GM12878 (cell line): Measurements from ENCODE around the gene ZNF532. TPM values are rescaled to one million over a fixed set of nuclear protein-coding genes. Genes with fewer than 3 reads are reported as not detected.

Source experiments
- ATAC-seq: fragments of 200-7000 bp; cut with Tn5 transposase; 3 replicates; pipeline ENCODE4 v1.9.1; 2020; ENCODE audit warnings: mild to moderate bottlenecking, moderate library complexity
- BruUV-seq: library from RNA; stranded (reverse); fragments of 400-500 nt; replicated peaks from 2 replicates; lab custom pipeline; 2021; lab: Mats Ljungman, UMichigan
- CTCF ChIA-PET: fragments of 300-600 bp; sonication (Branson Sonifier 250); formaldehyde crosslinking; extraction: SDS; loops from one replicate; lab custom pipeline; 2021; ENCODE audit warnings: inconsistent platforms; lab: Yijun Ruan, JAX
- POLR2A ChIA-PET: fragments of 350-600 bp; formaldehyde crosslinking; extraction: SDS; loops from one replicate; lab custom pipeline; 2021; ENCODE audit warnings: inconsistent platforms; lab: Charles Lee
- RAD21 ChIA-PET: fragments of 300-600 bp; sonication (Branson Sonifier 250); formaldehyde crosslinking; loops from one replicate; lab custom pipeline; 2023; ENCODE audit warnings: antibody characterized with exemption; ENCODE audit not compliant: unreplicated experiment; lab: Charles Lee
- SMC1A ChIA-PET: fragments of 300-600 bp; sonication (Branson Sonifier 250); formaldehyde crosslinking; loops from one replicate; lab custom pipeline; 2023; ENCODE audit not compliant: unreplicated experiment, uncharacterized antibody; lab: Charles Lee
- DNase-seq: peaks from one replicate; pipeline ENCODE4 v3.0.0-alpha.2; 2011; ENCODE audit warnings: low read depth, low spot score
- FAIRE-seq: peaks from 3 replicates; lab custom pipeline; 2011; peaks lifted over from hg19 to GRCh38; lab: Jason Lieb, UNC
- H2AFZ ChIP-seq: 2 replicates; pipeline ENCODE4 v1.6.0; 2011; ENCODE audit warnings: low read depth, low read length, control low read depth; ENCODE audit not compliant: control insufficient read depth
- H3K27ac ChIP-seq: 2 replicates; pipeline ENCODE4 v1.5.1; 2011; ENCODE audit warnings: control low read depth; ENCODE audit not compliant: control insufficient read depth, insufficient read depth
- H3K27me3 ChIP-seq, 2 experiments: replicated peaks in 1 of 2; 2 replicates each; pipeline versions ENCODE4 v1.6.0 to v1.6.1; 2011; ENCODE audit warnings: low read length in 1 of 2; ENCODE audit not compliant: control insufficient read depth in 2 of 2, insufficient read depth in 2 of 2
- H3K36me3 ChIP-seq, 2 experiments: 2 replicates each; pipeline ENCODE4 v1.5.1; 2011; ENCODE audit warnings: low read length in 1 of 2; ENCODE audit not compliant: control insufficient read depth in 2 of 2, insufficient read depth in 2 of 2
- H3K4me1 ChIP-seq: 2 replicates; pipeline ENCODE4 v1.6.1; 2011; ENCODE audit warnings: mild to moderate bottlenecking, low read length, moderate library complexity, mixed read lengths; ENCODE audit not compliant: control insufficient read depth, insufficient read depth
- H3K4me2 ChIP-seq: 2 replicates; pipeline ENCODE4 v1.6.0; 2011; ENCODE audit warnings: control low read depth; ENCODE audit not compliant: control insufficient read depth, insufficient read depth
- H3K4me3 ChIP-seq: fragments of 200-600 bp; sonication (generic); 2 replicates; pipeline ENCODE4 v1.5.1; 2016
- H3K79me2 ChIP-seq: 2 replicates; pipeline ENCODE4 v1.6.0; 2011; ENCODE audit warnings: low read length; ENCODE audit not compliant: control insufficient read depth, insufficient read depth
- H3K9ac ChIP-seq: 2 replicates; pipeline ENCODE4 v1.8.0; 2011; ENCODE audit warnings: low read length, control low read depth, mixed read lengths; ENCODE audit not compliant: control insufficient read depth, insufficient read depth
- H3K9me3 ChIP-seq: replicated peaks from 3 replicates; pipeline ENCODE4 v1.5.1; 2011; ENCODE audit warnings: mild to moderate bottlenecking, low read length; ENCODE audit not compliant: control insufficient read depth, insufficient read depth
- H4K20me1 ChIP-seq: 2 replicates; pipeline ENCODE4 v1.6.0; 2011; ENCODE audit not compliant: control insufficient read depth, insufficient read depth
- ASH2L ChIP-seq: fragments of 300-600, 200-600 bp; sonication (generic); IDR thresholded peaks from 2 replicates; pipeline ENCODE4 v1.6.1; 2017; ENCODE audit warnings: low read depth, mild to moderate bottlenecking, borderline replicate concordance
- BHLHE40 ChIP-seq, 2 experiments: fragments of 450-650 bp in 1 of 2; IDR thresholded peaks; 2 replicates each; pipeline ENCODE4 v1.6.1; 2011 to 2017; ENCODE audit warnings: low read depth in 2 of 2, borderline replicate concordance in 1 of 2, improper control_type of control experiment in 1 of 2, low read length in 1 of 2, mild to moderate bottlenecking in 1 of 2
- BMI1 ChIP-seq: fragments of 450-650 bp; IDR thresholded peaks from 2 replicates; pipeline ENCODE4 v1.6.1; 2016; ENCODE audit warnings: mild to moderate bottlenecking, moderate library complexity, borderline replicate concordance
- BRCA1 ChIP-seq: IDR thresholded peaks from 2 replicates; pipeline ENCODE4 v1.6.1; 2011; ENCODE audit warnings: low read depth, low read length, improper control_type of control experiment
- IKZF2 ChIP-seq, 2 experiments: fragments of 450-650 bp; IDR thresholded peaks; 2 replicates each; pipeline ENCODE4 v1.6.1; 2017; ENCODE audit warnings: mild to moderate bottlenecking in 2 of 2, moderate library complexity in 2 of 2
- MTA2 ChIP-seq: fragments of 450-650 bp; IDR thresholded peaks from 2 replicates; pipeline ENCODE4 v1.6.1; 2016; ENCODE audit warnings: low read depth, mild to moderate bottlenecking, moderate library complexity
- RUNX3 ChIP-seq: IDR thresholded peaks from 2 replicates; pipeline ENCODE4 v1.6.1; 2012; ENCODE audit warnings: low read length, inconsistent platforms
- SIX5 ChIP-seq: IDR thresholded peaks from 2 replicates; pipeline ENCODE4 v1.6.1; 2011; ENCODE audit warnings: mild to moderate bottlenecking, low read depth, low read length, moderate library complexity; ENCODE audit not compliant: severe bottlenecking
- SRF ChIP-seq, 2 experiments: IDR thresholded peaks; 2 replicates each; pipeline ENCODE4 v1.6.1; 2011; ENCODE audit warnings: low read depth in 2 of 2, low read length in 2 of 2, mild to moderate bottlenecking in 1 of 2, moderate library complexity in 1 of 2
- ZSCAN29 ChIP-seq: fragments of 450-650 bp; IDR thresholded peaks from 2 replicates; pipeline ENCODE4 v1.6.1; 2017; ENCODE audit warnings: mild to moderate bottlenecking, moderate library complexity
- WGBS: methylation state at CpG from one replicate; pipeline ENCODE4 v1.1.6; 2016; ENCODE audit warnings: low lambda C conversion rate; ENCODE audit not compliant: insufficient replicate concordance, insufficient coverage; ENCODE audit errors: missing lambda C conversion rate; 5-methylcytosine and 5-hydroxymethylcytosine counted together
- in situ Hi-C: fragments of 300-500 bp; cut with MboI; formaldehyde crosslinking; loops from 9 replicates; pipeline ENCODE4 v1.14.3; 2018; ENCODE audit warnings: mixed read lengths
- intact Hi-C: fragments of 100-400 bp; cut with micrococcal nuclease; formaldehyde crosslinking; loops from one replicate; pipeline ENCODE4 v1.14.2; 2022; ENCODE audit not compliant: unreplicated experiment
- polyA plus RNA-seq, 11 experiments: library from polyadenylated mRNA; depleted of rRNA in 4 of 11; unstranded in 6 of 11; stranded (reverse) in 5 of 11; fragments of >200 nt; fragmentation: Nextera tagmentation in 4 of 11; fragmentation: Illumina TruSeq in 1 of 11; extraction: Ambion mirVana in 4 of 11; extraction: Trizol in 1 of 11; gene quantifications; 1 replicate in 1 of 11; 2 replicates in 10 of 11; pipeline versions ENCODE4 v1.2.1 to v1.2.3, GENCODE V29; 2011 to 2016; ENCODE audit warnings: inconsistent platforms in 2 of 11, missing spikeins in 2 of 11, low read depth in 1 of 11
- total RNA-seq, 4 experiments: library from RNA; depleted of rRNA in 3 of 4; stranded (reverse); fragments of >200 nt in 3 of 4; fragmentation: Illumina TruSeq in 1 of 4; extraction: Trizol in 1 of 4; gene quantifications; 2 replicates each; pipeline versions ENCODE4 v1.2.1 to v1.2.3, GENCODE V29; 2013 to 2021
- TF ChIP-seq, protein P1 (sequence below): IDR thresholded peaks from 2 replicates; pipeline ENCODE4 v1.6.1; 2012; ENCODE audit warnings: low read length, inconsistent platforms
- TF ChIP-seq, protein P2 (sequence below): fragments of 450-650 bp; IDR thresholded peaks from 2 replicates; pipeline ENCODE4 v1.6.1; 2018; ENCODE audit warnings: mild to moderate bottlenecking, low read depth, moderate library complexity; ENCODE audit not compliant: partially characterized antibody

The ZNF532 gene
- total and polyA plus RNA-seq, 10 of the 15 experiments (the other 5 are each of a cell fraction or from before 2014, with no cell fraction given) = 0.44 to 3.4 (median 1.4) TPM

DNA sequence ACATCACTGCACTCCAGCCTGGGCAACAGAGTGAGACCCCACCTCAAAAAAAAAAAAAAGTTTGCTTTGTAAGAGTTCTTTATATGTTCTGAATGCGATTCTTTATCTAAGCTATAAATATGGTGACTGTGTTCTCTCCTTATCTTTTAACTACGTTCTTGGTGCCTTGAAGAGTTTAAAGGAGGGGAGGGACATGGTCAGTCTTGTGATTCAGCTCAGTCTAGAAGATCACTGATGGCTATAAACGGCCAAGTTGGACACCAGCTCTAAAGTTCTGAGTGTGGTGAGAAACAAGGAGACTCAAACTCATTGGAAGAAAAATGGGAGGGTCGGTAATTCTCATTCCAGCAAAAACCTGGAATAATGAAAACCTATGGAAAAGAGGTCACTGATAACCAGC is 146.6 kb downstream of the ZNF532 start:
- intact Hi-C loops (no loop called here), in situ Hi-C loops (no loop called here)
- Histone ChIP-seq H3K36me3 (no peaks in the 10 kb centered on the region), H2AFZ (no peak overlapping the region), H3K9me3 (no peaks in the 10 kb centered on the region; the same call in 2 of the 3 replicates), H3K79me2 (no peaks in the 10 kb centered on the region), H4K20me1 (no peaks in the 10 kb centered on the region), H3K4me2 (no peak overlapping the region), H3K4me3 (no peak overlapping the region), H3K27me3 (no peaks in the 10 kb centered on the region), H3K9ac (no peak overlapping the region), H3K27ac (no peak overlapping the region)
- no peak for ATAC-seq
- no peak for DNase-seq
- SMC1A ChIA-PET = interaction anchor here (0.8 to 6.2 kb wide), 6 partner anchors 9 to 240 kb away, joined by 3 to 33 read pairs (median 4); no protein-coding TSS in a partner anchor
- BruUV-seq = no TSS peak
- 43% methylated on average over 4 of the region's 4 CpGs for WGBS
- no peak for FAIRE-seq
- TF ChIP-seq SRF (IDR thresholded peaks at IDR 0.05; ENCODE audit: low read depth in 2 of 2, low read length in 2 of 2) = no peak
- no peak for TF ChIP-seq BHLHE40 (IDR thresholded peaks at IDR 0.05; ENCODE audit: borderline replicate concordance in 1 of 2, low read depth in 2 of 2, low read length in 1 of 2)
- no peak for TF ChIP-seq ZSCAN29
- TF ChIP-seq ASH2L = no peak
- TF ChIP-seq, all 136 proteins: peak for 0
- CTCF ChIA-PET = interaction anchor here (1.2 to 1.8 kb wide), 4 partner anchors 11 to 74 kb away, joined by 3 to 5 read pairs (median 4); no protein-coding TSS in a partner anchor
- POLR2A ChIA-PET = no interaction called here
- RAD21 ChIA-PET = interaction anchor here (1.2 to 1.5 kb wide), 3 partner anchors 10 to 46 kb away, joined by 3 read pairs; no protein-coding TSS in a partner anchor
- H3K4me1 ChIP-seq = peaks cover 22% of the 10 kb centered on the region

DNA sequence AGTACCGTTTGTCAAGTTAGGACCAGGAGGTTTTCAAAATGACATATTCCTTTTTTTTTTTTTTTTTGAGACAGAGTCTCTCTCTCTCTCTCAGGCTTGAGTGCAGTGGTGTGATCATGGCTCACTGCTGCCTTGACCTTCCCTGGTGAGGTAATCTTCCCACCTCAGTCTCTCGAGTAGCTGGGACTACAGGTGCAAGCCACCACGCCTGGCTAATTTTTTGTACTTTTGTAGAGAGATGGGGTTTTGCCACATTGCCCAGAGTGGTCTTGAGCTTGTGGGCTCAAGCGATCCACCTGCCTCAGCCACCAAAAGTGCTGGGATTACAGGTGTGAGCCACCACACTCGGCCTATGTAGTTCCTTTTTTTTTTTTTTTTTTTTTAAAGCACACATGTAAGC is 147.1 kb downstream of the ZNF532 start:
- SMC1A ChIA-PET = interaction anchor here (0.8 to 6.2 kb wide), 9 partner anchors 8 to 82 kb away, joined by 3 to 33 read pairs (median 4); no protein-coding TSS in a partner anchor
- ATAC-seq = peak; percentile 67
- CTCF ChIA-PET = interaction anchor here (0.7 to 1.8 kb wide), 8 partner anchors 10 to 245 kb away, joined by 3 to 5 read pairs (median 4); no protein-coding TSS in a partner anchor
- no peak for FAIRE-seq
- Histone ChIP-seq H3K4me3 (no peak overlapping the region), H3K27ac (no peak overlapping the region), H3K27me3 (no peaks in the 10 kb centered on the region), H3K79me2 (no peaks in the 10 kb centered on the region), H4K20me1 (no peaks in the 10 kb centered on the region), H3K9ac (no peak overlapping the region), H3K4me2 (peak overlapping the region; percentile 30), H3K36me3 (no peaks in the 10 kb centered on the region), H3K4me1 (peaks cover 22% of the 10 kb centered on the region), H3K9me3 (no peaks in the 10 kb centered on the region; the same call in 2 of the 3 replicates), H2AFZ (peak overlapping the region; percentile 13; the same call in 1 of the 2 replicates)
- BruUV-seq = no TSS peak
- POLR2A ChIA-PET = interaction anchor here (0.5 kb wide), 1 partner anchor 127 kb away, joined by 3 read pairs; no protein-coding TSS in a partner anchor
- intact Hi-C loops = no loop called here
- DNase-seq = no peak
- in situ Hi-C loops = no loop called here
- RAD21 ChIA-PET = interaction anchor here (0.8 to 1.3 kb wide), 8 partner anchors 9 to 353 kb away, joined by 3 to 5 read pairs (median 3); no protein-coding TSS in a partner anchor
- WGBS = 56% methylated on average over 5 of the region's 5 CpGs
- 0 out of 4 replicates have a peak, but pooled peaks of 1 of the 2 experiments have one; percentile 15 for TF ChIP-seq IKZF2 (IDR thresholded peaks at IDR 0.05)
- no peak for TF ChIP-seq BRCA1
- no peak for TF ChIP-seq SIX5
- no peak for TF ChIP-seq MTA2
- TF ChIP-seq RUNX3 = peak; percentile 38; the same call in 1 of the 2 replicates
- TF ChIP-seq, protein P1, sequence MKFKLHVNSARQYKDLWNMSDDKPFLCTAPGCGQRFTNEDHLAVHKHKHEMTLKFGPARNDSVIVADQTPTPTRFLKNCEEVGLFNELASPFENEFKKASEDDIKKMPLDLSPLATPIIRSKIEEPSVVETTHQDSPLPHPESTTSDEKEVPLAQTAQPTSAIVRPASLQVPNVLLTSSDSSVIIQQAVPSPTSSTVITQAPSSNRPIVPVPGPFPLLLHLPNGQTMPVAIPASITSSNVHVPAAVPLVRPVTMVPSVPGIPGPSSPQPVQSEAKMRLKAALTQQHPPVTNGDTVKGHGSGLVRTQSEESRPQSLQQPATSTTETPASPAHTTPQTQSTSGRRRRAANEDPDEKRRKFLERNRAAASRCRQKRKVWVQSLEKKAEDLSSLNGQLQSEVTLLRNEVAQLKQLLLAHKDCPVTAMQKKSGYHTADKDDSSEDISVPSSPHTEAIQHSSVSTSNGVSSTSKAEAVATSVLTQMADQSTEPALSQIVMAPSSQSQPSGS = 0 out of 2 replicates have a peak, but pooled peaks have one; percentile 11
- no peak for TF ChIP-seq BMI1
- TF ChIP-seq, protein P2, sequence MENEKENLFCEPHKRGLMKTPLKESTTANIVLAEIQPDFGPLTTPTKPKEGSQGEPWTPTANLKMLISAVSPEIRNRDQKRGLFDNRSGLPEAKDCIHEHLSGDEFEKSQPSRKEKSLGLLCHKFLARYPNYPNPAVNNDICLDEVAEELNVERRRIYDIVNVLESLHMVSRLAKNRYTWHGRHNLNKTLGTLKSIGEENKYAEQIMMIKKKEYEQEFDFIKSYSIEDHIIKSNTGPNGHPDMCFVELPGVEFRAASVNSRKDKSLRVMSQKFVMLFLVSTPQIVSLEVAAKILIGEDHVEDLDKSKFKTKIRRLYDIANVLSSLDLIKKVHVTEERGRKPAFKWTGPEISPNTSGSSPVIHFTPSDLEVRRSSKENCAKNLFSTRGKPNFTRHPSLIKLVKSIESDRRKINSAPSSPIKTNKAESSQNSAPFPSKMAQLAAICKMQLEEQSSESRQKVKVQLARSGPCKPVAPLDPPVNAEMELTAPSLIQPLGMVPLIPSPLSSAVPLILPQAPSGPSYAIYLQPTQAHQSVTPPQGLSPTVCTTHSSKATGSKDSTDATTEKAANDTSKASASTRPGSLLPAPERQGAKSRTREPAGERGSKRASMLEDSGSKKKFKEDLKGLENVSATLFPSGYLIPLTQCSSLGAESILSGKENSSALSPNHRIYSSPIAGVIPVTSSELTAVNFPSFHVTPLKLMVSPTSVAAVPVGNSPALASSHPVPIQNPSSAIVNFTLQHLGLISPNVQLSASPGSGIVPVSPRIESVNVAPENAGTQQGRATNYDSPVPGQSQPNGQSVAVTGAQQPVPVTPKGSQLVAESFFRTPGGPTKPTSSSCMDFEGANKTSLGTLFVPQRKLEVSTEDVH = no peak
- 0 out of 4 replicates have a peak, but pooled peaks of 1 of the 2 experiments have one; percentile 9 for TF ChIP-seq BHLHE40 (IDR thresholded peaks at IDR 0.05; ENCODE audit: borderline replicate concordance in 1 of 2, low read depth in 2 of 2, low read length in 1 of 2)
